Neural crest cell (in vitro differentiated cells): ENCODE measurements around the gene DPCD. TPM values are rescaled to one million over a fixed set of nuclear protein-coding genes. Genes with fewer than 3 reads are reported as not detected.

Experiments
- DNase-seq: peaks from one replicate; pipeline ENCODE4 v3.0.0; 2021; ENCODE audit warnings: low read depth, mixed read lengths, low spot score
- H3K27ac Mint-ChIP-seq: one replicate; pipeline ENCODE4 v1.8.0; 2021; ENCODE audit warnings: mild to moderate bottlenecking, mixed read lengths; ENCODE audit not compliant: unreplicated experiment
- H3K27me3 Mint-ChIP-seq: 2 replicates; pipeline ENCODE4 v1.8.0; 2021; ENCODE audit warnings: low read depth, mild to moderate bottlenecking, mixed read lengths
- H3K36me3 Mint-ChIP-seq: 2 replicates; pipeline ENCODE4 v1.8.0; 2021; ENCODE audit warnings: low read depth, mild to moderate bottlenecking, mixed read lengths
- H3K4me1 Mint-ChIP-seq: 2 replicates; pipeline ENCODE4 v1.8.0; 2021; ENCODE audit warnings: mixed read lengths
- H3K4me3 Mint-ChIP-seq: one replicate; pipeline ENCODE4 v1.8.0; 2021; ENCODE audit warnings: mild to moderate bottlenecking, mixed read lengths
- H3K9me3 Mint-ChIP-seq: 2 replicates; pipeline ENCODE4 v1.8.0; 2021; ENCODE audit warnings: mixed read lengths
- CTCF ChIP-seq: fragments of 200-600 bp; sonication (generic); conservative IDR thresholded peaks from 2 replicates; pipeline ENCODE4 v1.5.0; 2021; ENCODE audit warnings: antibody characterized with exemption, mild to moderate bottlenecking
- total RNA-seq: library from RNA; stranded (reverse); gene quantifications from 2 replicates; pipeline ENCODE4 v1.2.1, GENCODE V29; 2021

DPCD gene
- total RNA-seq, 1 donor from 2014 or later: 29.6 TPM

GRCh38 chr10:101647255-101647654, 59.1 kb downstream of the DPCD start:
- H3K27me3 Mint-ChIP-seq: peaks cover 3% of the 10 kb centered on the region
- H3K4me3 Mint-ChIP-seq: no peak overlapping the region
- DNase-seq: no peak
- peaks cover 30% of the 10 kb centered on the region for H3K4me1 Mint-ChIP-seq
- no peaks in the 10 kb centered on the region for H3K9me3 Mint-ChIP-seq
- peaks cover 3% of the 10 kb centered on the region for H3K36me3 Mint-ChIP-seq
- no peak for TF ChIP-seq CTCF
- H3K27ac Mint-ChIP-seq: no peak overlapping the region

DNA sequence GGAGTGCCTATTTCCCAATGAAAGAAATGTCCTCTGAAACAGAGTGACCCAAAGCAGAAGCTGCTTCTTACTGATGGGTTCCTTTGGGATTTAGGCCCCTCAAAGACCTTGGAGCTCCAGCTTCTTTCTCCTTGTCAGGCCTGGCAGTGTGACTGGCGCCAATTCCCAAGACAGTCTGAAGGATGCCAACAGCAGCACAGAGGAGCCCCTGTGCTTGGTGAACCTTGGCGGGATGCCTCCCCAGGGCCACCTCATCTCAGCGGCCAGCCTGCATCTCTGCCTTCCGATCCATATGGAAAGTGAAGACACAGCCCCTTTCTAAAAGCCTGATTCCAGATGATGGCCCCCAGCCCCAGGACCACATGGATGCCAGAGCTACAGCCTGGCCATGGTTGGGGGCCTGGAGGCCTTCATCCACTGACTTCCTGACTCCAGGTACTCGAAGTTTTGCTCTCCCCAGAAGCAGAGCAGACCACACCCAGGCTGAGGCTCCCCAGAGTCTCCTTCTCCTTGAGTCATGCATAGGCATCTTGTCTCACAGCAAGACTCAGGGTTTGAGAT, 61.5 kb downstream of the DPCD start:
- no peak for TF ChIP-seq CTCF
- no peak overlapping the region for H3K4me3 Mint-ChIP-seq
- no peaks in the 10 kb centered on the region for H3K9me3 Mint-ChIP-seq
- peaks cover 3% of the 10 kb centered on the region for H3K27me3 Mint-ChIP-seq
- H3K27ac Mint-ChIP-seq: no peak overlapping the region
- peaks cover 18% of the 10 kb centered on the region for H3K4me1 Mint-ChIP-seq
- peaks cover 3% of the 10 kb centered on the region for H3K36me3 Mint-ChIP-seq
- DNase-seq: no peak

GRCh38 chr10:101650863-101651262, 62.7 kb downstream of the DPCD start:
- no peaks in the 10 kb centered on the region for H3K9me3 Mint-ChIP-seq
- no peak overlapping the region for H3K27ac Mint-ChIP-seq
- no peak for TF ChIP-seq CTCF
- peaks cover 11% of the 10 kb centered on the region for H3K4me1 Mint-ChIP-seq
- peaks cover 3% of the 10 kb centered on the region for H3K27me3 Mint-ChIP-seq
- H3K36me3 Mint-ChIP-seq: peaks cover 9% of the 10 kb centered on the region
- H3K4me3 Mint-ChIP-seq: no peak overlapping the region
- peak; percentile 17 for DNase-seq

DNA sequence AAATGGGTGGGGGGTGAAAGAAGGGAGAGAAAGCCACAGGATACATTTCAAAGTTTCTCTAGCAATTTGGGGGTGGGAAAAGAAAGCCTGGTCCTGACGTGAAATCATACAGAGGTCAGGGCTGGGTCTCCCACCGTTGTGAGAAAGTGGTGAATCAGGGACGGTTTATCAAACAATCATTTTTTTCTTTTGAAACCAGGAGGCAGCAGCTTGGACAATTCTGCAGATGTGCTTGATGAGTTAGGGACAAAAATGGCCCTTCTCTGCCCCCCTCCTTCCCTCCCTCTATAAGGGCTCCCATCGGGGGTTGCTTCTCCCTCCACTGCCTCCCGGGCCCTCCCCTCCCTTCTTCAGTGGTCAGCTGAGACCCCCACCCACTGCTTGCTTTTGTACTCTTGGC, 63.2 kb downstream of the DPCD start:
- peaks cover 9% of the 10 kb centered on the region for H3K36me3 Mint-ChIP-seq

GRCh38 chr10:101653536-101653935, 65.4 kb downstream of the DPCD start:
- Mint-ChIP-seq H3K9me3 (no peaks in the 10 kb centered on the region), H3K36me3 (peaks cover 12% of the 10 kb centered on the region), H3K27ac (no peak overlapping the region), H3K4me1 (peaks cover 11% of the 10 kb centered on the region), H3K27me3 (peaks cover 3% of the 10 kb centered on the region), H3K4me3 (no peak overlapping the region)
- DNase-seq: no peak
- no peak for TF ChIP-seq CTCF

More for the DNA sequence above, 63.2 kb downstream of the DPCD start:
- Mint-ChIP-seq H3K9me3 (no peaks in the 10 kb centered on the region), H3K4me3 (no peak overlapping the region), H3K27me3 (peaks cover 3% of the 10 kb centered on the region), H3K4me1 (peaks cover 11% of the 10 kb centered on the region), H3K27ac (peak overlapping the region; percentile 53)
- no peak for DNase-seq
- TF ChIP-seq CTCF: no peak
